GM19193 (cell line): ENCODE data around the gene LPCAT1.
A peak's percentile ranks its signal among the peaks of the same experiment; 100 is the strongest.

ENCODE experiments used
- POLR2A ChIP-seq: IDR thresholded peaks from 4 replicates; pipeline ENCODE4 v1.6.1; 2011; ENCODE audit not compliant: insufficient read depth, insufficient read length; ENCODE audit errors: extremely low read depth

Gene LPCAT1

GRCh38 chr5:1474866-1475543, 48.8 kb downstream of the LPCAT1 start:
- TF ChIP-seq POLR2A = peak; percentile 18

GRCh38 chr5:1474183-1474839, 49.4 kb downstream of the LPCAT1 start:
- TF ChIP-seq POLR2A = no peak

- no peak for TF ChIP-seq POLR2A
Measured at GRCh38 chr5:1473746-1474145, 50.0 kb downstream of the LPCAT1 start.

GRCh38 chr5:1472964-1473628, 50.7 kb downstream of the LPCAT1 start:
- TF ChIP-seq POLR2A = no peak

- peak; percentile 47 for TF ChIP-seq POLR2A
Measured at GRCh38 chr5:1471997-1472963, 51.5 kb downstream of the LPCAT1 start.

- peak; percentile 17 for TF ChIP-seq POLR2A
Measured at GRCh38 chr5:1471240-1471853, 52.4 kb downstream of the LPCAT1 start.

- TF ChIP-seq POLR2A = no peak
Measured at GRCh38 chr5:1470762-1471211, 53.0 kb downstream of the LPCAT1 start.

- no peak for TF ChIP-seq POLR2A
Measured at GRCh38 chr5:1468629-1469527, 54.9 kb downstream of the LPCAT1 start.

GRCh38 chr5:1468247-1468612, 55.5 kb downstream of the LPCAT1 start:
- TF ChIP-seq POLR2A = no peak

- no peak for TF ChIP-seq POLR2A
Measured at GRCh38 chr5:1467341-1468246, 56.2 kb downstream of the LPCAT1 start.

- TF ChIP-seq POLR2A = no peak
Measured at GRCh38 chr5:1466631-1467265, 57.0 kb downstream of the LPCAT1 start.

GRCh38 chr5:1465966-1466471, 57.7 kb downstream of the LPCAT1 start:
- TF ChIP-seq POLR2A = no peak
